Osteoblast (primary cell): ENCODE data around the gene SRF. TPM values are rescaled to one million over a fixed set of nuclear protein-coding genes. Genes with fewer than 3 reads are reported as not detected.

Experiments used
- DNase-seq: peaks from one replicate; pipeline ENCODE4 v3.0.0; 2011; ENCODE audit warnings: low spot score, mixed read lengths; ENCODE audit not compliant: insufficient read length; ENCODE audit errors: missing footprints
- H2AFZ ChIP-seq: 2 replicates; pipeline ENCODE4 v1.6.0; 2011; ENCODE audit warnings: mild to moderate bottlenecking, low read length
- H3K27ac ChIP-seq: 2 replicates; pipeline ENCODE4 v1.5.1; 2011; ENCODE audit warnings: mild to moderate bottlenecking, low read depth, low read length, moderate library complexity
- H3K27me3 ChIP-seq: 2 replicates; pipeline ENCODE4 v1.6.0; 2012; ENCODE audit warnings: mild to moderate bottlenecking, control low read depth, inconsistent platforms, low read length, moderate library complexity; ENCODE audit not compliant: insufficient read depth
- H3K36me3 ChIP-seq: 2 replicates; pipeline ENCODE4 v1.5.1; 2011; ENCODE audit warnings: mild to moderate bottlenecking, low read length, control low read depth, moderate library complexity; ENCODE audit not compliant: insufficient read depth
- H3K4me1 ChIP-seq: 2 replicates; pipeline ENCODE4 v1.5.1; 2011; ENCODE audit warnings: mild to moderate bottlenecking, low read length, control low read depth, moderate library complexity; ENCODE audit not compliant: insufficient read depth
- H3K4me2 ChIP-seq: 2 replicates; pipeline ENCODE4 v1.6.0; 2011; ENCODE audit warnings: mild to moderate bottlenecking, low read length; ENCODE audit not compliant: insufficient read depth
- H3K4me3 ChIP-seq: fragments of 200-600 bp; sonication (generic); 3 replicates; pipeline ENCODE4 v1.5.1; 2012; ENCODE audit warnings: mild to moderate bottlenecking, low read length, inconsistent platforms; ENCODE audit not compliant: insufficient read depth
- H3K79me2 ChIP-seq: 2 replicates; pipeline ENCODE4 v1.6.0; 2012; ENCODE audit warnings: mild to moderate bottlenecking, low read length, control low read depth, inconsistent platforms; ENCODE audit not compliant: insufficient read depth
- H3K9me3 ChIP-seq: 2 replicates; pipeline ENCODE4 v1.5.1; 2011; ENCODE audit warnings: low read depth, low read length, control low read depth
- H4K20me1 ChIP-seq: 2 replicates; pipeline ENCODE4 v1.6.0; 2012; ENCODE audit warnings: mild to moderate bottlenecking, low read length, control low read depth; ENCODE audit not compliant: insufficient read depth
- CTCF ChIP-seq: IDR thresholded peaks from 2 replicates; pipeline ENCODE4 v1.5.1; 2011; ENCODE audit warnings: mild to moderate bottlenecking, low read depth, low read length, moderate library complexity; ENCODE audit errors: extremely low read depth
- total RNA-seq: library from RNA; depleted of rRNA; stranded (reverse); fragments of >200 nt; gene quantifications from 2 replicates; pipeline ENCODE4 v1.2.3, GENCODE V29; 2012

The SRF gene
- total RNA-seq, 1 donor = 20.6 TPM

GRCh38 chr6:43143235-43144128, 27.6 kb upstream of the SRF start:
- H3K27me3 ChIP-seq = no peaks in the 10 kb centered on the region
- peak overlapping the region; percentile 76 for H2AFZ ChIP-seq
- H3K4me3 ChIP-seq = no peak overlapping the region
- H3K9me3 ChIP-seq = no peaks in the 10 kb centered on the region
- peaks cover 6% of the 10 kb centered on the region for H3K4me1 ChIP-seq
- H3K36me3 ChIP-seq = peaks cover 40% of the 10 kb centered on the region
- no peaks in the 10 kb centered on the region for H3K79me2 ChIP-seq
- no peak overlapping the region for H3K4me2 ChIP-seq
- H4K20me1 ChIP-seq = no peaks in the 10 kb centered on the region
- DNase-seq = peak; percentile 98
- TF ChIP-seq CTCF = peak; percentile 93
- peak overlapping the region; percentile 6 for H3K27ac ChIP-seq

GRCh38 chr6:43144879-43145278, 26.2 kb upstream of the SRF start:
- H3K79me2 ChIP-seq = no peaks in the 10 kb centered on the region
- no peak for DNase-seq
- H4K20me1 ChIP-seq = no peaks in the 10 kb centered on the region
- H3K36me3 ChIP-seq = peaks cover 35% of the 10 kb centered on the region
- no peak overlapping the region for H2AFZ ChIP-seq
- no peaks in the 10 kb centered on the region for H3K27me3 ChIP-seq
- H3K9me3 ChIP-seq = no peaks in the 10 kb centered on the region
- peaks cover 15% of the 10 kb centered on the region for H3K4me1 ChIP-seq
- no peak overlapping the region for H3K4me3 ChIP-seq
- H3K27ac ChIP-seq = no peak overlapping the region
- TF ChIP-seq CTCF = no peak
- H3K4me2 ChIP-seq = no peak overlapping the region

- no peaks in the 10 kb centered on the region for H3K9me3 ChIP-seq
- peak; percentile 6 for DNase-seq
- no peak overlapping the region for H3K4me2 ChIP-seq
- H3K27me3 ChIP-seq = no peaks in the 10 kb centered on the region
- no peak overlapping the region for H3K4me3 ChIP-seq
- no peaks in the 10 kb centered on the region for H4K20me1 ChIP-seq
- no peak for TF ChIP-seq CTCF
- peaks cover 15% of the 10 kb centered on the region for H3K4me1 ChIP-seq
- no peak overlapping the region for H3K27ac ChIP-seq
- peaks cover 35% of the 10 kb centered on the region for H3K36me3 ChIP-seq
- H2AFZ ChIP-seq = no peak overlapping the region
- no peaks in the 10 kb centered on the region for H3K79me2 ChIP-seq
These were observed 24.8 kb upstream of the SRF start for GRCh38 chr6:43146261-43146660.
